ENCODE measurements around the gene UTP11.
A peak's percentile ranks its signal among the peaks of the same experiment; 100 is the strongest.

Gene UTP11

DNA sequence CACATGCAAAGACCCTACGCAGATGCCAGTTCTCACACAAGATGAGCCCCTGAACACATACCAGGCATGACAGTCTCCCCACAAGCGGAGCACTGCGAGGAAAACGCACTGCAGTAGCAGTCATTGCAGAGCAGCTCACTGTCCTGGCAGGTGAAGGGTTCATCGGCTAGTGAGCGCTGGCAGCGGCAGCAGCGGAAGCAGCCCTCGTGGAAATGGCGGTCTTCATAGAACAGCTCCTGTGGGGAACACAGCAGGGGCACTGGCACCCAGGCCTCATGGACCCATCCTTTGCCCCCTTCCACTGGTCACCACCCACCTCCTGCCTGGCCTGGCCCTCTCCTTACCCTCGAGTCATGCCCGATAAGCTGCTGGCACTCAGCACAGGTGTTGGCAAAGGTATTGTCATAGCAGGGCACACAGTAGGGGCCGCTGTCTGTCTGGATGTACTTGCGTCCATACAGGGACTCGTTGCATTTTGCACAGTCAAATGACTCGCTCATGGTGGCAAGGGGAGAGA is 13.6 kb upstream of the UTP11 start:
- TF ChIP-seq, protein P1, sequence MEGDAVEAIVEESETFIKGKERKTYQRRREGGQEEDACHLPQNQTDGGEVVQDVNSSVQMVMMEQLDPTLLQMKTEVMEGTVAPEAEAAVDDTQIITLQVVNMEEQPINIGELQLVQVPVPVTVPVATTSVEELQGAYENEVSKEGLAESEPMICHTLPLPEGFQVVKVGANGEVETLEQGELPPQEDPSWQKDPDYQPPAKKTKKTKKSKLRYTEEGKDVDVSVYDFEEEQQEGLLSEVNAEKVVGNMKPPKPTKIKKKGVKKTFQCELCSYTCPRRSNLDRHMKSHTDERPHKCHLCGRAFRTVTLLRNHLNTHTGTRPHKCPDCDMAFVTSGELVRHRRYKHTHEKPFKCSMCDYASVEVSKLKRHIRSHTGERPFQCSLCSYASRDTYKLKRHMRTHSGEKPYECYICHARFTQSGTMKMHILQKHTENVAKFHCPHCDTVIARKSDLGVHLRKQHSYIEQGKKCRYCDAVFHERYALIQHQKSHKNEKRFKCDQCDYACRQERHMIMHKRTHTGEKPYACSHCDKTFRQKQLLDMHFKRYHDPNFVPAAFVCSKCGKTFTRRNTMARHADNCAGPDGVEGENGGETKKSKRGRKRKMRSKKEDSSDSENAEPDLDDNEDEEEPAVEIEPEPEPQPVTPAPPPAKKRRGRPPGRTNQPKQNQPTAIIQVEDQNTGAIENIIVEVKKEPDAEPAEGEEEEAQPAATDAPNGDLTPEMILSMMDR (IDR thresholded peaks at IDR 0.05; ENCODE audit: low read depth, low read length): no peak
- no peak overlapping the region for H3K4me3 ChIP-seq (ENCODE audit: low read depth, low read length)

DNA sequence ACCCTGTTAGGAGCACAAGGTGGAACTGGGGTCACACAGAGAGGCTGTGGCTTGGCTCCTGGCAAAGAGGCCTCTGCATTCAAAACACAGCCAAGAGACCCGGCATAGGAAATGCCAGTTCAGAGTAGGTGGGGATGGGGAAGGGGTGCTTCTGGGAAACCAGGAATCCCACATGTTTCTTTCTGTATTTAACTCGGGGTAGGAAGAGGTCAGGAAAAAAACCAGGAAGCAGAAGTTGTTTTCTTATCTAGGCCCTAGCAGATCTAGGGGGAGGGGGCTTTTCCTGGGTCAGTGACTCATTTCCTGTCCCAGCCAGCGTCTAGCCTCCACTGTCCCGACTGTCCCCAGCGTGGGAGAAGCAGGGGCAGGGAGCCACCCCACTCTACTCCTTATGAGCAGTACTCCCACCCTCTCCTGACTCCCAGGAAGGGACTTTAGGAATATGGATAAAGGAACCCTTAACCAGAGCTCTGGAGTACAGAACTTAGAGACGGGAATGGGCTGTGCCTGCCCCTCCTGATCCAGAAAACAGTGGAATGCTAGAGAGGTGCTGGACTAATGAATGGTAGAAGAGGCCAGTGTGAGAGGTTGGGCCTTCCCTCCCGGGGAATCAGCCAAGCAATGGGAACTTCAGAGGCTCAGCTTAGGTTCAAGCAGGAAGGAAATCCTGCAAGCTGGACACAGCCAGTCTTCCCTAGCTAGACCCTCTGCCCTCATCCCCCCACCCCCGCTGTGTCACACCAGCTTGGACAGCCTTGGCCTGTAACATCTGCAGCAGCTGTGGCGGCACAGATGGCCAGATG is 12.9 kb upstream of the UTP11 start:
- TF ChIP-seq, protein P1 (IDR thresholded peaks at IDR 0.05; ENCODE audit: low read depth, low read length): no peak
- H3K4me3 ChIP-seq (ENCODE audit: low read depth, low read length): peak overlapping the region; percentile 27

DNA sequence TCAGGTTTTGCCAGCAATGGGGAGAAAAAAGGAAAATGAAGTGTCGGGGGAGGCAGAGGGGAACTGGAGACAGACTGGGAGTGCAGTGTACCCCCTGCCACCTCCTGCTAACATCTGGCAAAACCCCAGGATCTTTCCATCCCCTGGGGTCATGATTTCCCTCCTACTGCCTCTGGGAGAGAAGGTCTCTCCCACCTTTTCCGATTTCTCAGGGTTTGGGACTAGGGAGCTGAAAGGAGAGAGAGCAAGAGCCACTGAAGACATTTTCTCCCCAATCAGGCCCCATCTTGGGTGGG is 12.4 kb upstream of the UTP11 start:
- H3K4me3 ChIP-seq (ENCODE audit: low read depth, low read length): peak overlapping the region; percentile 27
- TF ChIP-seq, protein P1 (IDR thresholded peaks at IDR 0.05; ENCODE audit: low read depth, low read length): no peak

DNA sequence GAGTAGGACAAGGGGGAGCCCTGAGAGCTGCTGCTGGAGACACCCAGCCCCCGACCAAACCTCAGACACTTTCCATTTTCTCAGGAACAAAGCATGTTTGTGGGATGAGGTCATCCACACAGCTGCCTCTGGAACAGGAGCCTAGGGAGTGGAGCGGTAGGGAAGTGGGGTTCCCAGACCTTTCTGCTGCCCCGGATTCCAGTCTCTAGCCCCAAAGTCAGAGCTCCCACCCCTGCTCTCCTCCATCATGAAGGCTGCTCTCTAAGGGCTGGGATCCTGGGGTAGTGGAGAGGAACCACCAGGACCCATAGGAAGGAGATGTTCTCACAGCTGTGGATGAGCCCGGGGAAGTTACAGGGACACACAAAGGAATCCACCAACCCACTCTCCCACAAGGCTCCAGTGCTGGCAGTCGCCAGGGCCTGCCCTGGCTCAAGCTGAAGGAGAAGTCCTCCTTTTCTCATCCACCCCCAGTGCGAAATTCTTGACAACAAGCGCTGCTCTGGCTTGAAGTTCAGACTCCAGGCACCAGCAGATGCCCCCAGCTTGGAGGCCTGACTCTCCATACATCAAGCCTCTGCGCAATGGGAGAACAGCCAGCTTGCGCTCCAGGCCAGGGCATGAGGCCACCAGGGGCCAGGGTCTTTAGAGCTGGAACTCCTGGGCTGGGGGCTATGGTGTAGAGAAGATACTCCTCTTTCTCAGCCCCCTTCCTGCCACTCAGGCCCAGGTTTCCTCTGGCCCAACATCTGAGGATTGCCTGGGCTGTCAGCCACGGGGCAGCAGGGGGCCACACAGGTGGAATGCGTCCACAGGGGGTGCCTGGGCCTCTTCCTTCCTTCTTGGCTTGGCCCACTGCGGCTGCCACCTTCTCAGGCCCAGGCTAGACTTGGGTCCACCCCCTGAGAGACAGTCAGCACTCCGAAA is 11.7 kb upstream of the UTP11 start:
- TF ChIP-seq, protein P1 (IDR thresholded peaks at IDR 0.05; ENCODE audit: low read depth, low read length): no peak
- peak overlapping the region; percentile 27 for H3K4me3 ChIP-seq (ENCODE audit: low read depth, low read length)

DNA sequence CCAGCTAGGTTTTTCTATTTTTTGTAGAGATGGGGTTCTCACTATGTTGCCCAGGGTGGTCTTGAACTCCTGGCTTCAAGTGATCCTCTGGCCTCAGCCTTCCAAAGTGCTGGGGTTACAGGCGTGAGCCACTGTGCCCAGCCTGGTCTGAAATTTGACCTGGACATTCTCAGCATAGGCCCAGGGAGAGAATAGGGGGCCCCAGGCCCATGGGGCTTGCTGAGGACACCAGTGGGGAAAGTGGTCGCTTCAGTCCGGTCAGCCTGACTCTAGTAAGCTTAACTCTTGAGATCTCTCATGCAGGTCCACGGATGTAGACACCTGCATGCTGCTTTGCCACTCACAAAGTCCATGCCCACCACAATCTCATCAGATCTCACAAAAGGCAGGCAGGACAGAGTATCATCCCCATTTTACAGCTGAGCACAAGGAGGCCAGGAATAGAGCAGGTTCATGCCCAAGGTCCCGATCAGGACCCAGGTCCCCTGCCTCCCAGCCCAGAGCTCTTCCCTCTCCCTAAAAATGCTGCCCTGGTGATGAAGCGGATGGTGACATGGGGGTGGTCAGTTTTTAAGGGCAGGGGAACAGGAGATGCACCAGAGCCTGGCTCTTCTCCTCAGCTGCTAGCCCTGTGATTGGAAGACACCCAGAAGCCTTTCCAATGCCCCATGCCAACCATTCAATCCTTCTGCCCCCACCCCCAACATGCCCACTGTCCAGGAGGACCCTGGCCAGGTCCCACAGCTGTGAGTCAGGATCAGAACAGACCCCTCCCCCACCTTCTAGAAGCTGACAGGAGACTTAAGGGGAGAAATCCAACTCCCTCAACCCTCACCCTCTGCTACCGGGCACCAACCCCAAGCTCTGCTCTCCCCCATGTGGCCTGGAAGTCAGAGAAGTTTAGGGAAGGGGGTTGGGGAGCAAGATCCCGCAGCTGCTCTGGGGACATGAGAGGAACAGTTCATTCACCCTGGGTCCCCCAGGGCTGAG is 9.0 kb upstream of the UTP11 start:
- TF ChIP-seq, protein P1 (IDR thresholded peaks at IDR 0.05; ENCODE audit: low read depth, low read length): no peak
- H3K4me3 ChIP-seq (ENCODE audit: low read depth, low read length): peak overlapping the region; percentile 81

DNA sequence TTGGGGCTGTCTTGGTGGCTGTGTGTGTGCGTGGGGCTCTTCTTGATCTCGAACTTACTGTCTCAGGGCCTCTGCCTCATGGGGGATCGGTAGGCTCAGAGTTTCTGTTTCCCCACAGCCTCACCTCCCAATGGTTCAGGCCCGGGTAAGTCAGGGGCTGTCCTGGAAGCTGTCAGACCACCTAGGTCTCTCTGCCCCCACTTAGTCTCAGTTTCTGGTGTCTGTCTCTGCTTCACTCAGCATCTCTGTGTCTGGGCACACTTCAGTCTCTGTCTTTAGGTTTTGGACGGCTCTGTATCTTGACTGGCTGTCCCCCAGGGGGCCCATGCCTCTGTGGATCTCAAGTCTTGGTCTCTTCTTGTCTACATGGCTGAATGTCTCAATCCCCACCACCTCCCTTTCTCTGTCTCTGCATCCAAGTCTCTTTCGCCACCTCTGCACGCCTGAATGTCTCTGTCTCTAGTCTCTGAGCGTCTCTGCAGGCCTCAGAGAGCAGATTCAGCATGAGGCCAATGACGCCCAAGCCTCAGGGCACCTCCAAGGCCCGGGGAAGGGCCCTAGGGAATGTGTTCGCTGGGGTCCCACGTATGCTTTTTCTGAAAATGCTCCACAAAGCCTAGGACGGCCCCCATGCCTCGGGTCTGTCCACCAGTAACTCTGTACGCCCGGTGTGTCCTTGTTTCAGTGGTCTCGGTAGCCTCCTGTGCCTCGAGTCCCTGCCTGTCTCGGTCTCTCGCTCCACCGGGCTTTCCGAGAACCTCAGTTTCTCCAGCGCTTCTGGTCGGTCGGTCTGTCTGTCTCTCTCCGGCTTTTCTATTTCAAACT is 8.0 kb upstream of the UTP11 start:
- TF ChIP-seq, protein P1 (IDR thresholded peaks at IDR 0.05; ENCODE audit: low read depth, low read length): no peak
- H3K4me3 ChIP-seq (ENCODE audit: low read depth, low read length): peak overlapping the region; percentile 81
